ENCODE measurements around the gene PLXNA4.

DNA sequence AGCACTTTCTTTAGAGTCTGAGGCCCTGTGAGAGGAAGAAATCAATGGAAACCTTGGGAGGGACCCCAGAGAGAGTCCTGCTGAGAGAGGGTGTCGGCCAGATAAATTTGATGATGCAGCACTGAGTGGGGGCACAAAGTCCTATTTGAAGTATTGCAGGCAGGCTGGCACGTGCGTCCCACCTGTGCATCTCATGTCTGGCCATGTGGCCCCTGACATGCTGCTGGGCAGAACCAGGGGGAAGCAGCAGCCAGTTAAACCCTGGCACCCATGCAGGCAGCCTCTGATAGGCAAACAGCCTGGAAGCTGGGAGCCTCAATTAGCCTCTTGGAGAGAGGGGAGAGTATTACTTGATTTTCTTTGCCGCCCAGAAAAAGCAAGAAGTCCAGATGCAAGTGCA, 180.9 kb downstream of the PLXNA4 start:
- no peak for TF ChIP-seq CTCF (conservative IDR thresholded peaks at IDR 0.05; ENCODE audit: low read depth, low read length)
- no peak for TF ChIP-seq EZH2 (IDR thresholded peaks at IDR 0.05; ENCODE audit: borderline replicate concordance, low read depth, low read length, poor library complexity, severe bottlenecking)

Data from A673 (cell line).